ENCODE measurements around the gene RAD51AP2.

DNA sequence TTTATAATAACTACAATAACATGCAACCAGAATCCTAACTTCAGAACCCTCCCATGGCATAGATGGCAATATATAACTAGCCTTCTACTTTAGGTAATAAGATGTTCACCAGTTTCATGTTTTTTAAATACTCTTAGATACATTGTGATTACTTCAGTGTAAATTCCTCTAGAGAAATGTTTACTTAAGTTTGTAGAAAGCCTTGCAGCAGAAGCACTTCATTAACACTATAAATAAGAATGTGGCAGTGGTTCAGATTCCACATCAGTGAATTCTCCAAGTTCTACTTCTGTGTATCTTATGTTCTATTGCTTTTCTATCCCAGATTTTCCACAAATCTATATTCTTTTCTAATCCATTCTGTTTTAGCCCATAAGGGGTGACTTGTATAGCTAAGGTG is 1.2 kb upstream of the RAD51AP2 start:
- TF ChIP-seq POLR2A (IDR thresholded peaks at IDR 0.05), result no peak
- TF ChIP-seq, protein P1, sequence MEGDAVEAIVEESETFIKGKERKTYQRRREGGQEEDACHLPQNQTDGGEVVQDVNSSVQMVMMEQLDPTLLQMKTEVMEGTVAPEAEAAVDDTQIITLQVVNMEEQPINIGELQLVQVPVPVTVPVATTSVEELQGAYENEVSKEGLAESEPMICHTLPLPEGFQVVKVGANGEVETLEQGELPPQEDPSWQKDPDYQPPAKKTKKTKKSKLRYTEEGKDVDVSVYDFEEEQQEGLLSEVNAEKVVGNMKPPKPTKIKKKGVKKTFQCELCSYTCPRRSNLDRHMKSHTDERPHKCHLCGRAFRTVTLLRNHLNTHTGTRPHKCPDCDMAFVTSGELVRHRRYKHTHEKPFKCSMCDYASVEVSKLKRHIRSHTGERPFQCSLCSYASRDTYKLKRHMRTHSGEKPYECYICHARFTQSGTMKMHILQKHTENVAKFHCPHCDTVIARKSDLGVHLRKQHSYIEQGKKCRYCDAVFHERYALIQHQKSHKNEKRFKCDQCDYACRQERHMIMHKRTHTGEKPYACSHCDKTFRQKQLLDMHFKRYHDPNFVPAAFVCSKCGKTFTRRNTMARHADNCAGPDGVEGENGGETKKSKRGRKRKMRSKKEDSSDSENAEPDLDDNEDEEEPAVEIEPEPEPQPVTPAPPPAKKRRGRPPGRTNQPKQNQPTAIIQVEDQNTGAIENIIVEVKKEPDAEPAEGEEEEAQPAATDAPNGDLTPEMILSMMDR (IDR thresholded peaks at IDR 0.05), result no peak
- TF ChIP-seq POLR2AphosphoS5 (IDR thresholded peaks at IDR 0.05), result no peak
